Measurements from ENCODE around the gene MORC4. TPM values are rescaled to one million over a fixed set of nuclear protein-coding genes. Genes with fewer than 3 reads are reported as not detected.
"Not testable (repeated sequence)": the region's sequence is repeated elsewhere in the genome, so short reads cannot be mapped to it uniquely, and the experiment has no call there.

Gene MORC4
- polyA plus RNA-seq (ENCODE audit: insufficient read length) = 37.0 TPM

DNA sequence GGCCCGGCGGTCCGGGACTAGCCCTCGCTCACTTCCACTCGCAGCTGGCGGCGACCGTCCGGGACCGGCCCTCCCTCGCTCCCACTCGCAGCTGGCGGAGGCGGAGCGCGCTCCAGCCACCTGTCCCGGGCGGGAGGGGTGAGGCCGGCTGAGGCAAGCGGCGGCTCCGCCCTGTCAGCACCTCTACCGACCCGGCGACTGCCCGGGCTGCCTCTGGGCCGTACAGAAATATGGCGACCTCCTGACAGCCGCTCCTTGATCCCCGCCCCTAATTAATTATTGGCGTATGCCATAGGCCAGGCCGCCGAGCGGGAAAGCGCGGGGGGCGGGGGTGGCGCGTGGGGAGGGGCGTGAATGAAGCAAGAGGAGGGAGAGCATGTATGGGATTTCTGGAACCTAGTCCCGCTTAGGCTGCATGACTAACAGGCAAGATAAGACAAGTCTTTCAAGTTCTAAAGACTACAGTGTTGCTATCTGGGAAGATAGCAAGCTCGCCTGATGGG is at the start of gene MORC4:
Gene MORC4 (minus strand): TSS at position 200 of the 503 bp plus-strand sequence. CDS start 243 bp downstream, outside the sequence.
- DNase-seq (ENCODE audit: low read depth) = peak; percentile 17

DNA sequence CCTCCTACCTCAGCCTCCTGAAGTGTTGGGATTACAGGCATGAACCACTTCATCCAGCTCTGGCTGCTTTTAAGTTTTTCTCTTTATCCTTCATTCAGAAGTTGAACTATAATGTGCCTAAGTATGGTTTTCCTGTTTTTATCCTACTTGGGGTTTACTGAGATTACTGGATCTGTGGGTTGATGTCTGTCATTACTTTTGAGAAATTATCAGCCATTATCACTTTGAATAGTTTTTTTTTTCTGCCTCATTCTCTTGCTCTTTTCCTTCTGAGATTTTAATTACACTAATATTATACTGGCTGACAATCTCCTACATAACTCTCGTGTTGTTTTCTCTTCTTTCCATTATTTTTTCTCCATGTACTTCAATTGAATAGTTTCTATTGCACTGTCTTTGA is 47.6 kb upstream of the MORC4 start:
- no peak for DNase-seq (ENCODE audit: low read depth)

DNA sequence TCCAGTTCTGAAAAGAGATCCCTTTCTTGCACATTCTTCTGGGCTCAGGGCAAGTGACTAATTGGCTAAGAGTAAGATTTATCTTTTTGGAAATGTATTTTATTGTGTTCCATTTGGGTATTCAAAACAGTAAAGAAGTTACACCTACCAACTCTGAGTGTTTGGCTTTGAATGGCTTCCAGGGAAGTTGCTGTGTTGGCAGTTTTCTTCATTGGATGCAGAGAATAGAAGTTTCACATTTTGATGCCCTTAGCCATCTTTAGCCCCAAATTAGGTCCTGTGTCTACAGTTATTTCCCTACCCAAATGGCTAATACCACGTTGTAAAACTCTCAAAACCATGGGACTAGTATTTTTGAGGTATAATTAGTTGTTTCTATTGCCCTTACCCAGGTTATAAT is 29.7 kb upstream of the MORC4 start:
- DNase-seq (ENCODE audit: low read depth) = no peak

DNA sequence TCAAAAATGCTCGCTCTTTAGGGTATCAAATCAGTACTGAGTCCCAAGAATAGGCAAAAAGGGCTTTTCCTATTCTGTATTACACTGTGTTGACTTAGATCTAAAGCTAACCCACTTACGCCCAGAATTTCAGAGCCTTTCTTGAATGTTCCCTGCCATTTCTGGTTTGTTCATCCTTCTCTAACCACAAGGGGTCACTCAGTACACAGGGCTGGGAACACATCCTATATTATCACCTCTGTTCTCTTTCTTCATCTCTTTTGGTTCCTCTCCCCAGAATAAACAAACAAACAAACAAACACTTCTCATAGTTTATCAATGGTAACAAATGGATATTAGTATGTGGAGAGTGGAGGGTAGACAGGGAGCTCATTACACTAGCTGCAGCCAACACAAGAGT is 25.5 kb upstream of the MORC4 start:
- DNase-seq (ENCODE audit: low read depth) = no peak

DNA sequence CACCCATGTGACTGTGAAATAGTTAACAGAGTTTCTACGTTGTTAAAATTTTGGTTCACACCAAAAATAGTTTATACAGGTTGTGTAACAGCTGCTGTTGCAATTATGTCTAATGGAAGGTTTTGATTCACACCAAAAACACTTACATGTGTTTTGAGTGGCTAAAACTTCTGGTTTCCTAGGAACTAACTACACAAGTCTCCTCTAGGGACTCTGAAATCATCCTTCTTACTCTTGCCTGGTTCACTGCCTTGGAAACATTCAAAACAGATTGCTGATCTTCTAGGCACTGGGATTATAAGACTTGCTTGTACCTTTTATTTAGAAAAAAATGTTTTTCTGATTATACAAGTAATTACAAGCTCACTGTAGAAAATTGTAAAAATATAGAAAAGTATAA is 14.9 kb upstream of the MORC4 start:
- peak; percentile 44 for DNase-seq (ENCODE audit: low read depth)

DNA sequence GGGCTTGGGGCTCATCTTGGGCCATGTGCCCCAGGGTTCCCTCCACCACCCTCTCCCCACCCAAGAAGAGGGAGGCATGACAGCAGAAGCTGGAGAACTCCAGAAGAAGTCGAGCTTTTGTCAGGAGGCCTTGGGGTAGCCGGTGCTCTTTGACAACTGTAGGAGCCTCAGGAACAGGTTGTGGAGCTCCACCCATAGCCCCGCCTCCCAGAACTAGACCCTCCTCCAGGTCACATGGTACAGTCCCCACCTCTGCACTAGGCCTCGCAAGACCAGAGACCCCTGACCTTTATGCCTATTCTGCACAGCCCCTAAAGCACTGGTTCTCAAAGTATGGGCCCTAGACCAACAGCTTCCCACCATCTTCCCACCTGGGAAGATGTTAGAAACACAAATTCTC is 8.0 kb upstream of the MORC4 start:
- DNase-seq (ENCODE audit: low read depth) = no peak

DNA sequence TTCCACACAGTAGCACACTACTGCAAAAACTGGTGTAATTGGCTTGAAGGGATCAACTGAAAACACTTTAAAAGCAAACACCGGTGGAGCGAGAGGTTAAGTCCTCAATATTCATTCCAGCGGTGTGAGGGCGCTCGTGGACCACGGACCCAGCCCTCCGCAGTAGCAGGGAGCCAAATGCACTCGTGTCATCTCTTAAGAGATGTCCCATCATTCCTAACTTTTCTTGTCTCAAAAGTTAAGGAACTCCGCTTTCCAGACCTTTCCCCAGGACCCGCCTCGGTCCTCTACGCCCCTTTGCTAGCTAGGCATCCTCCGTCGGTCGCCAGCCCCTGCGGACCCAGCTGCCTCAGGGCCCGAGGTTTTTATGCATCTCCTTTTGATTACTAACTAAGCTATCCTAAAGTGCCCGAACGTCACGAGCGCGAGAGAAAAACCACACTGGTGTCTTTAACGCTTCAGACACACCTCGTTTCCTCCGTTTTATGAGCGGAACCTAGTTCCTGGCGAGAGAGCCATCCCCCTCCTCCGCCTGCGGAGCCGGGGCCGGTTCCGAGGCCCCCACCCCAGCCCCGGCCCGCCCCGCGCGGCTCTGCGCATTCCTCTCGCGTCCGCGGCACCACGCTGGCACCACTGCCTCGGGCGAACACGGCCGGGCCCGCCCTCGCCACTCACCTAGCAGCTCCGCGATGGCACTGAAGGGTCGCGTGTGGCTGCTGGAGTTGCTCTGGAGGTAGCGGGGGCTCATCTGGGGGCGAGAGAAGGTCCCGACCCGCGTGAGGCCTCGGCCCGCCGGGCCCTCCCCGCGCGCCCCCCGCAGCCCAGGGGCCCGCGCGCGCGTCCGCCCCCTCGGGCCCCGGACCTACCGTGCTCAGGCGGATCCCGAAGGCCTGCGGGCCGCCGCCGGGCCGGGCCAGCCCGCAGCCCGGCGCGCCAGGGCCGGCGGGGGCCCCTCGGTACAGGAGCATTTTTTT is 723 bp downstream of the MORC4 start:
- peak; percentile 29 for DNase-seq (ENCODE audit: low read depth)

DNA sequence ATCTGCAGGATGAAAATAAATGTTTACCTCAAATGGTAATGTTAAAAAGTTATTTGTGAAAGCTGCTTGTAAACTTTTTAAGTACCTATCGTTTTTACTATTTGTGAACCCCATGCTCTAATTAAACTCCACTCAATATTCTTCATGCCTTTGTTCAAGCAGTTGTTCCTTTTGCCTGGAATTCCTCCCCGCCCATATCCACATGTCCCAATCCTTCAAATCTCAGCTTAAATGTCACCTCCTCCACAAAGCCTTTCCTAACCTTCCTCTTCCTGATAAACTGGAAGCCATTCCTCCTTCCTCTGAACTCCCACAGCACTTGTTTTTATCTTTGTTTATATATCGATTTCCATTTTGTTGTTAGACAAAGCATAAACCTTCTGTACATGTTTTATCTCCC is 2.4 kb downstream of the MORC4 start:
- no peak for DNase-seq (ENCODE audit: low read depth)

DNA sequence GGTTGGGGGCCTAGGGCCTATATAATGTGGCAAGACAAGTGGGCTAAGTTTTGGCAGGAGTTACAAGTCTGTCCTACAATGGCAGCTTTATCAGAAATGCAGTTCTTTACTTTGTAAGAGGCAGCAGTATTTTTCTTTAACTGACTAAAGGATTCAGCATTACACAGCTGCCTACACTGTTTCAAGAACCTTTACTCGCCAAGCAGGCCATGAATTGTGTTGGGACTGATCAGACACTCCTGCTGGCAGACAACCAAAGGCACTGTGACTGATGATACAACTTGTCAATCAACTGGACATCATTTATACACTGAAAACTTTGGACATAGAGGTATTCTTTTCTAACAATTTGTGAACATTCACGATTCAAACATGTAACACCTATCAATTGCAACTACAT is 4.3 kb downstream of the MORC4 start:
- DNase-seq (ENCODE audit: low read depth) = no peak

DNA sequence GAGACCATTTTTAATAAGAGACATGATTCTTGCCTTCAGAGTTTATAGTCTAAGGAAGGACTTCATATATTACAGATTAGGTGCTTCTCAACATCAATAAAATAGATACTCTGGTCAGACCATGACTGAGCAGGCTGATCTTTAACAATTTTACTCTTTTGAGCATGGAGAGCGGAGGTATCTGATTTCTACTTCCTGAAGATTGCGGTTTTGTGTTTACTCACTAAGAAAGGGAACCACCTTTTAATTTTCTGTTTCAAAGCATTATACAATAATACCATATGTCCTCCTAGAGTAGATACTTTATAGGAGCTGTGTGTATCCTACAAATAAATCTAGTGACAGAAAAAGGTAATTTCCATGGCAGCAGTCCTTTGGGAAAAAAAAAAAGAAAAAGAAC is 12.5 kb downstream of the MORC4 start:
- DNase-seq (ENCODE audit: low read depth) = no peak

DNA sequence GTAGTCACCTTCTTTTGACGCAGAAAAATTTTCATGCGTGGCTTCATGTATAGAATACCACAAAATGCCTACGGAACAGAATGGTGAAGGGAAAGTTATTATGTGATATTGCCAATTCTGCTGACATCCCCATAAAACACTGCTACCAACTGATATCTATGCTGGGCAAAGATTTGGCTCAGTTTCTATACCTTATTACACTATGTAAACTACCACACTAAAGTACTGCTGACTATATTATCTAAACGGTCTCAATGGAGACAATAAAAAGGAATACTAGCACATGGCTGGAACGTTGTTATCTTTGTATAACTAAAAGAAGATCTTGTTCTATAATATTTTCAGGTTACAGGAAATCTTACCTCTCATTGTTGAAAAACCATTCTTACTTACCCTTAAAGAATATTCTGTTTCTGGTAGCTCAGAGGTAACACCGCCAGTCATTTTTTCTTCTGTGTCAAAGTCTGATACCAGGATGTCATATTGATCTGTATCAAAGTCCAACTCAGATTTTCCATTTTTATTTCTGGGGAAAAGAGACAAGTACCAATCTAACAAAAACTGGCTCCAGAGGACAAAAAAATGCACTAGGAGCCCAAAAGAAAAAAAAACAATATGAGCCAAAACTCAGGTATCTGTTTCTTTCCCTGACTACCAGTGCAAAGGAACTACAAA is 18.9 kb downstream of the MORC4 start:
- no peak for DNase-seq (ENCODE audit: low read depth)

DNA sequence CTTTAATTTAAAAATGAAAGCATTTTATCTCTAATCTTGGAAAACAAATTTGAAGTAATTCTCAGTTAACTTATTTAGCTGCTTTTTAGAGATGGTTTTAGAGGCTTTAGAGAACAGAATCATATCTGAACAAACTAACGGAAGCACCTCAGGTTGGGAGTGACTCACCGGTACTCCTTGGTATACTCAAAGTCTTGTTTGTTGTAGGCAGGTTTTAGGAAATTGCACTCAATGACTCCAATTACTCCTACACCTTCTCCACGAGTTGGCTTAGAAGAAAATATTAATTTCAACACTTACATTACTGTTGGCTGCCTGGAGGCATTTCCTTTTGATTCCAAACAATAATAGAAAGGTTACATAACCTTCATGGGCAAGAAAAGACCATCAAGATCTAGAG is 23.6 kb downstream of the MORC4 start:
- no peak for DNase-seq (ENCODE audit: low read depth)

DNA sequence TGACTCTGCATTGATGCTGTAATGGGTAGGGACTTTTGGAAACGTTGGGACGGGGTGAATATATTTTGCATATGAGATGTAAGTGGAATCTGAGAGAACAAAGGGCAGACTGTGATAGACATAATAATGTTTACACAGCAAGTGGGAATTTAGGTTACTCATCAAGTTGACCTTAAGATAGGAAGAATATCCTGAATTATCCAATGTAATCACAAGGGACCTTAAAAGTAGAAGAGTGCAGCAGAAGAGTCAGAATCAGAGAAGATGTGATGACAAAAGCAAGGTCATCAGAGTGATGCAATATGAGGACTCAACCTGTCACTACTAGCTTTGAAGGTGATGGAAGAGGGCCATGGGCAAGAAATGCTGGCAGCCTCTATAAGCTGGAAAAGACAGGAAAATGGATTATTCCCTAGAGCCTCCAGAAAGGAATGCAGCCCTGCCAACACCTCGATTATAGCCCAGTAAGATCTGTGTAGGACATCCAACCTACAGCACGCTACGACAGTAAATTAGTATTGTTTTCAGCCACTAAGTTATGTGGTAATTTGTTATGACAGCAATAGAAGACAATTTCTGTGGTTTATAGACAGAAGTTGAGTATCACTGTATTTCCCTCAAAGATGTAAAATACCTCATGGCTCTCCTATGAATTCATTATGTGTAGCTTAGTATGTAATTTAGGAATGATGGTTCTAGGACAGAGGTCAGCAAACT is 26.4 kb downstream of the MORC4 start:
- DNase-seq (ENCODE audit: low read depth) = no peak

DNA sequence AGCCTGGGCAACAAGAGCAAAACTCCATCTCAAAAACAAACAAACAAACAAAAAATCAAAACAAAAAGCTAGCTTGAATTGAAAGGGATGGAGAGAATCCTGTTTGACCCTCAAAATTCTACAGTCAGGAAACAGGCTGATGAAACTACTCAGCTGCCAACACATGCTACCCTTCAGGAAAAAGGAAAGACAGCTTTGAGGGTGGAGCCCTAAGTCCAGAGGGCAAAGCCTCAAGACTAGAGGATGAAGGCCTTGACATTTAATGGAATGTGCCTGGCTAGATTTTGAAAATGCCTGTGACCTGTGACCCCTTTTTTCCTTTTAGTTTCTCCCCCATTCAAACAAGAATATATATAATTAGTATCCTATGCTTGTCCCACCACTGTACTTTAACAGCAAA is 27.1 kb downstream of the MORC4 start:
- no peak for DNase-seq (ENCODE audit: low read depth)

DNA sequence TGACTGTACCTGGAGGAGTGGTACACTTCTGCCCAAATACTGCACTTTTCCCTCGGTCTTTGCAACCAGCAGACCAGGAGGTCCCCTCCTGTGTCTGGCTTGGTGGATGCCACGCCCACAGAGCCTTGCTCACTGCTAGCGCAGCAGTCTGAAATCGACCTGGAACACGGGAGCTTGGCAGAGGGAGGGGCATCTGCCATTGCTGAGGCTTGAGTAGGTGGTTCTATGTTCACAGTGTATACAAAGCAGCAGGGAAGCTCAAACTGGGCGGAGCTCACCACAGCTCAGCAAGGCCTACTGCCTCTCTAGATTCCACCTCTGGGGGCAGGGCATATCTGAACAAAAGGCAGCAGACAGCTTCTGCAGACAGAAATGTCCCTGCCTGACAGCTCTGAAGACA is 33.5 kb downstream of the MORC4 start:
- DNase-seq (ENCODE audit: low read depth) = not testable (repeated sequence)

DNA sequence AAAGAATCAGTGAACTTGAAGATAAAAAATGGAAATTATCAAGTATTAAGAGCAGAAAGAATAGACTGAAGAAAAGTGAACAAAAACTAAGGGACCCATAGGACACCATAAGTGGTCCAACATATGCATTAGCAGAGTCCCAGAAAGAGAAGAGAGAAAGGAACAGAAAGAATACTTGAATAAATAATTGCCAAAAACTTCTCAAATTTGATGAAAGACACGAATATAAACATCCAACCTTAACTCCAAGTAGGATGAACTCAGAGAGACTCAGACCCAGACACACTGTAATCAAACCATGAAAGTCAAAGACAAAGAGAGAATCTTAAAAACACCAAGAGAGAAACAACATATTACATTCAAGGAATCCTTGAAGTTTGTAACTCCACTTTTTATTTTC is 35.7 kb downstream of the MORC4 start:
- no peak for DNase-seq (ENCODE audit: low read depth)

DNA sequence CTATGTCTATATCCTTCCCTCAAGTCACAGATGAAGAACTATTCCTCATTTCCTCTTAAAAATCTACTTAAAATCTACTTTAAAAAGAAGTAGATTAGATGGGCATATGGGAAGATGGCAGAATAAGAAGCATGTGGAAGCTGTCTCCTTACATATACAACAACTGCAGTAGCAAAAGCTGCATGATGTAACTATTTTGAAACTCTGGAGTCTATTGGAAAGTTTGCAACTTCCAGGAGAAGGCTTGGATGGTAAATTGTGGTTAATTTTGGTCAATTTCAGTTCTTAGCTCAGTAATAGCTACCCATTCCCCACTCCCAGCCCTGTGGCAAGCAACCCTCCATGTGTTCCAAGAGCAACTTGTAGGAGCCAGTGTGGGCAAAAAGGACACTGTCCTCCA is 36.9 kb downstream of the MORC4 start:
- DNase-seq (ENCODE audit: low read depth) = no peak

DNA sequence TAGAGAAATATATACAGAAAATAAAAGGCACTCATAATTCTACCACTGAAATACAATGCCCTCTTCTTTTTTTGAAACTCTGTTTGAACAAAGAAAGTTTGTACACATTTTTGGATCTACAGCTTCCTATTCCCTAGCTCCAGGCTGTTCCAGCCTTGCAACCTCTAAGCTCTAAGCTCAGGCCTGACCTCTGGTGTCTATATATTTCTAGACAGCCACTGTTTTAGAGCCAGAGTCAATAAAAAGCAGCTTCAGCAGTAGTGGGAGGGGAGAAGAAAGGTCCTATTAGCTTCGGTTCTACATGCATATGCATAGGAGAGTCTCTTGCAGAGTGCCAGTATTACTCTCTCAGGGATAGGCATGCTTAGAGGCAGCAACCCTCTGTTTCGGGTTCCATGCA is 40.1 kb downstream of the MORC4 start:
- DNase-seq (ENCODE audit: low read depth) = no peak

DNA sequence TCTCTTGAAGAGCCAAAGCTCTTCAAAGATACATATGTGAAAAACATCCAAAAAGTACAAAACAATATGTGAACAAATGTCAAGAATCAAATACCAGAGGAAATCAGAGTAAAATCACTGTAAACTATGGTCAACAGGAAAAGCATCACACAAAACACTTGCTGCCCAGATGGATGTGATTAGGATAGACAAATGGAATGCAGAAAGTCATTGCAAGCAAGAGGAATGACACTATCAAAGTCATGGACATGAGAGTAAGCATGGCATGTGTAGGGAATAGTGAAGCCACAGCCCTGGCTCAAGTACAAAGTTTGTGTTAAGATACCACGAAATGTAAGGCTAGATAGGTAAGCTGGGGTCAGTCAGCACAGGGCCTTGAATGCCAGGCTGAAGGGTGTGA is 42.2 kb downstream of the MORC4 start:
- DNase-seq (ENCODE audit: low read depth) = no peak

DNA sequence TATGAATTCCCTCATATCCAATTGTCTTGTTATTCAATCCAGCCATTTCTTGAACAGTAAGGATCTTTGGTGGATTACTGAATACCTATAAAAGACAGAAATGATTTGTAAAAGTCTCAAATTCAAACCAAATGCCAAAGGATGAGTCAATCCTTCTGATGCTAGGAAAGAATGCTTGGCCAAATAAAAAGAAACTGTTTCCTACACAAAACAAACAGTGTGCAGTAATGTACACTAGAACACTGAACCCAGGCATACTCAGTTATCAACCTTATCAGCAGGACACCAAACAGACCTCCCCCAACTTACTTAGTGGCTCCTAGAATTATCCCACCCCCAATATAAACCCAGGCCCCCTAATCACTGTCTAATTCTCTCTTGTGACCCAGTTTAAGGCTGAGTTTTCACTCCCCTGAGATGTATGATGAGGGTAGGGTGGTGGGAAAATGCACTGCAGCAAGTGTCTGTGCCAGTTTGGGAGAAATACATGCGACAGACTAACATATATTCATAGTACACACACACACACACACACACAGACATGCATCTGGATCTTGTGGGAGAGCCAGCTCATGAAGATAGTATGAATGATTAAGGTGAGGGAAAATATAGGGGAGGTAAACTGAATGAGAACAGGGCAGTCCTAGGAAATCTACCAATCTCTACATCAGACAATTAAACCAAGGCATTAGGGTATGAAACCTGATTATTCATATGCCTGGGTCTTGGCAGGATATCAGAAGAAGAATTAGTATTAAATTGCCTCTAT is 44.8 kb downstream of the MORC4 start:
- DNase-seq (ENCODE audit: low read depth) = no peak

DNA sequence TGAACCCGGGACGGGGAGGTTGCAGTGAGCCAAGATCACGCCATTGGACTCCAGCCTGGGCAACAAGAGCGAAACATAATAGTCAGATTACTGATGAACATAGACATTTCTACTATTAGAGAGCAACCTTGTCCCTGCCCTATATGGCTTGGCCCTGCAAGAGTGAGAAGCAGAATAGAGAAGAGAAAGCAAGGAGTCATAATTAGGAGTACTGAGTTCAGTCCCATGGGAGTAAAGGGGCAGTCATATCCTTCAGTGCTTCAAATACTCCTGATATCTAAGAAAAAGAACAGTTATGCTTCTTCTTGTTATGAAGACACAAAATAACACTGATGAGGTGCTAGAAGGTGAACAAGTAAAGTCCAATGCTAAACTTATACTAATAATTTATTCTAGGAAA is 46.0 kb downstream of the MORC4 start:
- DNase-seq (ENCODE audit: low read depth) = no peak
